ENCODE measurements around the gene PTGES3L. TPM values are rescaled to one million over a fixed set of nuclear protein-coding genes. Genes with fewer than 3 reads are reported as not detected.

The PTGES3L gene
- polyA plus RNA-seq, 1 donor from 2014 or later = 7.8 TPM

DNA sequence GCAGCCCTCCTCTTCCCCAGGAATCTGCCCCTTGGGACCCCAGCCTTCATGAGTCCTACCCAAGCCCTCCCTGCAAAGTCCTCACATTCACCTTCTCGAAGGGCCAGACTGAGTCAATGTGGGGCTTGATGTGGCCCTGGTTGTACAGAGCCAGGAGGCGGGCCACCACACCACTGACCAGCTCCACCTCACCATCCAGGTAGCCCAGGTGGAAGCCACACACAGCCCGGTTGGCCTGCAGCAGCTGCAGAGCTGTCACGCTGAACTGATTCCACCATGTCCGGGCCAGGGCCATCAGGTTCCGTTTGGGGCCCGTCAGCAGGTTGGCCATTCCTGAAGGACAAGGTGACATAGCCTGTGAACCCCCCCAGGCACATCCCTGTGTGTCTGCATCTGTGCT is 36.3 kb upstream of the PTGES3L start:
- Histone ChIP-seq H3K4me3 (ENCODE audit: low read length) (no peak overlapping the region), H3K79me2 (replicated peaks; ENCODE audit: insufficient read depth, low read length) (peaks cover 48% of the 10 kb centered on the region), H3K27me3 (ENCODE audit: insufficient read depth, low read depth, low read length) (no peaks in the 10 kb centered on the region), H3K36me3 (ENCODE audit: insufficient read depth, low read length) (no peaks in the 10 kb centered on the region), H4K20me1 (ENCODE audit: insufficient read depth) (peaks cover 4% of the 10 kb centered on the region), H3K4me2 (ENCODE audit: low read length) (no peak overlapping the region), H3K9me2 (ENCODE audit: insufficient read depth, low read length) (no peaks in the 10 kb centered on the region), H3F3A (ENCODE audit: insufficient read depth, low read length, poor library complexity, severe bottlenecking) (peaks cover 7% of the 10 kb centered on the region), H3K27ac (ENCODE audit: low read length) (no peak overlapping the region), H3K9ac (ENCODE audit: low read length) (no peak overlapping the region), H3K9me3 (ENCODE audit: low read length) (no peaks in the 10 kb centered on the region), H2AFZ (ENCODE audit: low read depth, low read length) (no peak overlapping the region)
- TF ChIP-seq SMC3 (conservative IDR thresholded peaks at IDR 0.05; ENCODE audit: poor library complexity) = no peak
- TF ChIP-seq TAF1 (IDR thresholded peaks at IDR 0.05; ENCODE audit: low read depth) = no peak
- no peak for TF ChIP-seq EP300 (conservative IDR thresholded peaks at IDR 0.05; ENCODE audit: poor library complexity, severe bottlenecking)
- TF ChIP-seq, protein P1, sequence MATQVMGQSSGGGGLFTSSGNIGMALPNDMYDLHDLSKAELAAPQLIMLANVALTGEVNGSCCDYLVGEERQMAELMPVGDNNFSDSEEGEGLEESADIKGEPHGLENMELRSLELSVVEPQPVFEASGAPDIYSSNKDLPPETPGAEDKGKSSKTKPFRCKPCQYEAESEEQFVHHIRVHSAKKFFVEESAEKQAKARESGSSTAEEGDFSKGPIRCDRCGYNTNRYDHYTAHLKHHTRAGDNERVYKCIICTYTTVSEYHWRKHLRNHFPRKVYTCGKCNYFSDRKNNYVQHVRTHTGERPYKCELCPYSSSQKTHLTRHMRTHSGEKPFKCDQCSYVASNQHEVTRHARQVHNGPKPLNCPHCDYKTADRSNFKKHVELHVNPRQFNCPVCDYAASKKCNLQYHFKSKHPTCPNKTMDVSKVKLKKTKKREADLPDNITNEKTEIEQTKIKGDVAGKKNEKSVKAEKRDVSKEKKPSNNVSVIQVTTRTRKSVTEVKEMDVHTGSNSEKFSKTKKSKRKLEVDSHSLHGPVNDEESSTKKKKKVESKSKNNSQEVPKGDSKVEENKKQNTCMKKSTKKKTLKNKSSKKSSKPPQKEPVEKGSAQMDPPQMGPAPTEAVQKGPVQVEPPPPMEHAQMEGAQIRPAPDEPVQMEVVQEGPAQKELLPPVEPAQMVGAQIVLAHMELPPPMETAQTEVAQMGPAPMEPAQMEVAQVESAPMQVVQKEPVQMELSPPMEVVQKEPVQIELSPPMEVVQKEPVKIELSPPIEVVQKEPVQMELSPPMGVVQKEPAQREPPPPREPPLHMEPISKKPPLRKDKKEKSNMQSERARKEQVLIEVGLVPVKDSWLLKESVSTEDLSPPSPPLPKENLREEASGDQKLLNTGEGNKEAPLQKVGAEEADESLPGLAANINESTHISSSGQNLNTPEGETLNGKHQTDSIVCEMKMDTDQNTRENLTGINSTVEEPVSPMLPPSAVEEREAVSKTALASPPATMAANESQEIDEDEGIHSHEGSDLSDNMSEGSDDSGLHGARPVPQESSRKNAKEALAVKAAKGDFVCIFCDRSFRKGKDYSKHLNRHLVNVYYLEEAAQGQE (IDR thresholded peaks at IDR 0.05; ENCODE audit: borderline replicate concordance) = no peak
- no peak for TF ChIP-seq MXI1 (conservative IDR thresholded peaks at IDR 0.05; ENCODE audit: poor library complexity, severe bottlenecking)
- no peak for TF ChIP-seq EZH2 (IDR thresholded peaks at IDR 0.05; ENCODE audit: borderline replicate concordance, insufficient read depth, low read length, poor library complexity, severe bottlenecking)
- TF ChIP-seq, protein P2, sequence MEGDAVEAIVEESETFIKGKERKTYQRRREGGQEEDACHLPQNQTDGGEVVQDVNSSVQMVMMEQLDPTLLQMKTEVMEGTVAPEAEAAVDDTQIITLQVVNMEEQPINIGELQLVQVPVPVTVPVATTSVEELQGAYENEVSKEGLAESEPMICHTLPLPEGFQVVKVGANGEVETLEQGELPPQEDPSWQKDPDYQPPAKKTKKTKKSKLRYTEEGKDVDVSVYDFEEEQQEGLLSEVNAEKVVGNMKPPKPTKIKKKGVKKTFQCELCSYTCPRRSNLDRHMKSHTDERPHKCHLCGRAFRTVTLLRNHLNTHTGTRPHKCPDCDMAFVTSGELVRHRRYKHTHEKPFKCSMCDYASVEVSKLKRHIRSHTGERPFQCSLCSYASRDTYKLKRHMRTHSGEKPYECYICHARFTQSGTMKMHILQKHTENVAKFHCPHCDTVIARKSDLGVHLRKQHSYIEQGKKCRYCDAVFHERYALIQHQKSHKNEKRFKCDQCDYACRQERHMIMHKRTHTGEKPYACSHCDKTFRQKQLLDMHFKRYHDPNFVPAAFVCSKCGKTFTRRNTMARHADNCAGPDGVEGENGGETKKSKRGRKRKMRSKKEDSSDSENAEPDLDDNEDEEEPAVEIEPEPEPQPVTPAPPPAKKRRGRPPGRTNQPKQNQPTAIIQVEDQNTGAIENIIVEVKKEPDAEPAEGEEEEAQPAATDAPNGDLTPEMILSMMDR (IDR thresholded peaks at IDR 0.05; ENCODE audit: poor library complexity, severe bottlenecking) = no peak
- no peak for TF ChIP-seq RAD21 (conservative IDR thresholded peaks at IDR 0.05)
- TF ChIP-seq POLR2AphosphoS5 (IDR thresholded peaks at IDR 0.05) = no peak

DNA sequence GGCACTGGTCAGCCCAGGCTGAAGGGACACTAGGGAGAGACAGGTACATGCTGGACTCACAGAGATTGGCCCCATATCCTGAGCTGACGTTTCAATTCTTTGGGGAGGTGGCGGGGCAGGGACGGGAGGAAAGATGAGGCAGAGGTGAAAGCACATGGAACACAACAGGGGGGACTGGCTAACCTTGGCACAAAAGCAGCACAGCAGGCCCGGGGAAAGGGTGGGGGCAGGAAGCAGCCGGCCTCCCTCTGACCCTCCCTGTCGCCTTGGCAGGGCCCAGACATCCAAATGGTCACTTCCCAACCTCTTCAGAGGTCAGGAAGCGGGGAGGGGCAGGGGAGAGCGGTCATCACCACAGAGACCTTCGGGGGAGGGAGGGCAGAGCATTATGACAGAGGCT is 35.7 kb upstream of the PTGES3L start:
- no peak overlapping the region for H3K27ac ChIP-seq (ENCODE audit: low read length)
- H3K4me3 ChIP-seq (ENCODE audit: low read length) = no peak overlapping the region
- H4K20me1 ChIP-seq (ENCODE audit: insufficient read depth) = peaks cover 4% of the 10 kb centered on the region
- H3K9ac ChIP-seq (ENCODE audit: low read length) = no peak overlapping the region
- H2AFZ ChIP-seq (ENCODE audit: low read depth, low read length) = no peak overlapping the region
- TF ChIP-seq, protein P1 (IDR thresholded peaks at IDR 0.05; ENCODE audit: borderline replicate concordance) = no peak
- TF ChIP-seq, protein P2 (IDR thresholded peaks at IDR 0.05; ENCODE audit: poor library complexity, severe bottlenecking) = no peak
- TF ChIP-seq MXI1 (conservative IDR thresholded peaks at IDR 0.05; ENCODE audit: poor library complexity, severe bottlenecking) (no peak), RAD21 (conservative IDR thresholded peaks at IDR 0.05) (no peak), EZH2 (IDR thresholded peaks at IDR 0.05; ENCODE audit: borderline replicate concordance, insufficient read depth, low read length, poor library complexity, severe bottlenecking) (no peak), EP300 (conservative IDR thresholded peaks at IDR 0.05; ENCODE audit: poor library complexity, severe bottlenecking) (no peak), TAF1 (IDR thresholded peaks at IDR 0.05; ENCODE audit: low read depth) (no peak), POLR2AphosphoS5 (IDR thresholded peaks at IDR 0.05) (no peak), SMC3 (conservative IDR thresholded peaks at IDR 0.05; ENCODE audit: poor library complexity) (no peak)
- H3K27me3 ChIP-seq (ENCODE audit: insufficient read depth, low read depth, low read length) = no peaks in the 10 kb centered on the region
- H3F3A ChIP-seq (ENCODE audit: insufficient read depth, low read length, poor library complexity, severe bottlenecking) = peaks cover 7% of the 10 kb centered on the region
- H3K9me2 ChIP-seq (ENCODE audit: insufficient read depth, low read length) = no peaks in the 10 kb centered on the region
- H3K9me3 ChIP-seq (ENCODE audit: low read length) = no peaks in the 10 kb centered on the region
- H3K36me3 ChIP-seq (ENCODE audit: insufficient read depth, low read length) = no peaks in the 10 kb centered on the region
- H3K79me2 ChIP-seq (replicated peaks; ENCODE audit: insufficient read depth, low read length) = peaks cover 42% of the 10 kb centered on the region
- H3K4me2 ChIP-seq (ENCODE audit: low read length) = no peak overlapping the region

Data from neural cell (in vitro differentiated cells).